Gastroesophageal sphincter (tissue), 4 donors: ENCODE measurements around the gene FYN. TPM values are rescaled to one million over a fixed set of nuclear protein-coding genes. Genes with fewer than 3 reads are reported as not detected.
"Not testable (repeated sequence)": the region's sequence is repeated elsewhere in the genome, so short reads cannot be mapped to it uniquely, and the experiment has no call there.

Experiments used
- ATAC-seq: fragments of 150-250 bp; one replicate; pipeline ENCODE4 v1.9.1; 2016; ENCODE audit warnings: mild to moderate bottlenecking, moderate library complexity
- H3K27ac ChIP-seq, 4 donors: fragments of 200-600 bp; sonication (generic) in 3 of 4; 1 replicate in 3 of 4; 2 replicates in 1 of 4; pipeline ENCODE4 v1.5.1; 2016 to 2019
- H3K27me3 ChIP-seq: fragments of 200-600 bp; sonication (generic); one replicate; pipeline ENCODE4 v1.5.1; 2019
- H3K36me3 ChIP-seq, 2 donors: fragments of 200-600 bp; sonication (generic); one replicate each; pipeline ENCODE4 v1.5.1; 2019; ENCODE audit warnings: control low read depth in 1 of 2
- H3K4me1 ChIP-seq, 3 donors: fragments of 200-600 bp; sonication (generic); 1 replicate in 2 of 3; 2 replicates in 1 of 3; pipeline ENCODE4 v1.5.1; 2016 to 2019; ENCODE audit warnings: control low read depth in 2 of 3
- H3K4me3 ChIP-seq, 2 donors: fragments of 200-600 bp; sonication (generic); one replicate each; pipeline ENCODE4 v1.5.1; 2019; ENCODE audit warnings: mild to moderate bottlenecking in 1 of 2, moderate library complexity in 1 of 2
- H3K9me3 ChIP-seq, 3 donors: fragments of 200-600 bp; sonication (generic); one replicate each; pipeline ENCODE4 v1.5.1; 2017 to 2019; ENCODE audit warnings: control low read depth in 2 of 3
- CTCF ChIP-seq, 4 experiments: fragments of 200-600 bp in 2 of 4; fragments of 450-650 bp in 2 of 4; sonication (generic) in 1 of 4; IDR thresholded peaks; one replicate each; pipeline ENCODE4 v1.5.1; 2017 to 2019; ENCODE audit warnings: antibody characterized with exemption in 4 of 4, mild to moderate bottlenecking in 2 of 4, moderate library complexity in 2 of 4
- EP300 ChIP-seq: sonication (generic); formaldehyde crosslinking; IDR thresholded peaks from one replicate; pipeline ENCODE4 v1.6.1; 2017; ENCODE audit warnings: antibody characterized with exemption, mild to moderate bottlenecking
- POLR2A ChIP-seq, 2 donors: fragments of 450-650 bp; IDR thresholded peaks; one replicate each; pipeline ENCODE4 v1.6.1; 2017; ENCODE audit warnings: antibody characterized with exemption in 2 of 2, mild to moderate bottlenecking in 2 of 2, moderate library complexity in 1 of 2
- POLR2AphosphoS5 ChIP-seq: sonication (generic); formaldehyde crosslinking; IDR thresholded peaks from one replicate; pipeline ENCODE4 v1.6.1; 2017; ENCODE audit warnings: antibody characterized with exemption
- WGBS, 2 donors: methylation state at CpG; one replicate each; pipeline ENCODE4 v1.1.5; 2018; ENCODE audit warnings: low coverage in 1 of 2; 5-methylcytosine and 5-hydroxymethylcytosine counted together
- total RNA-seq, 4 donors: library from RNA; depleted of rRNA; stranded (reverse); fragments of >200 nt; gene quantifications; one replicate each; pipeline ENCODE4 v1.1.0, GENCODE V29; 2016

Gene FYN
- total RNA-seq, 4 donors from 2014 or later, result 58.6 to 101 (median 69.9) TPM

- 80 to 87% methylated on average over 1 to 3 of the region's 3 CpGs for WGBS, 2 donors
- Histone ChIP-seq H3K27ac (no peak overlapping the region), H3K4me1 (no peaks in the 10 kb centered on the region), H3K9me3 (no peaks in the 10 kb centered on the region), H3K4me3 (no peak overlapping the region), H3K36me3 (no peaks in the 10 kb centered on the region), H3K27me3 (no peaks in the 10 kb centered on the region)
- TF ChIP-seq CTCF (IDR thresholded peaks at IDR 0.05) (no peak), POLR2A (IDR thresholded peaks at IDR 0.05) (no peak), EP300 (no peak), POLR2AphosphoS5 (no peak)
- no peak for ATAC-seq
Observed at GRCh38 chr6:111909238-111909637, 36.0 kb upstream of the FYN start.

- not testable (repeated sequence) for H3K27ac ChIP-seq, H3K4me3 ChIP-seq, H3K27me3 ChIP-seq, H3K9me3 ChIP-seq, ATAC-seq, H3K4me1 ChIP-seq, H3K36me3 ChIP-seq
- no CpG with 5 or more reads among the region's 17 CpGs for WGBS, 2 donors
Observed at GRCh38 chr6:111908365-111908764, 35.1 kb upstream of the FYN start.

GRCh38 chr6:111900735-111901134 lies 27.5 kb upstream of the FYN start:
- H3K4me3 ChIP-seq, result no peak overlapping the region
- H3K4me1 ChIP-seq, result no peaks in the 10 kb centered on the region
- no peak for ATAC-seq
- TF ChIP-seq POLR2A (IDR thresholded peaks at IDR 0.05), result no peak
- no peak for TF ChIP-seq EP300
- TF ChIP-seq POLR2AphosphoS5, result no peak
- no peak for TF ChIP-seq CTCF (IDR thresholded peaks at IDR 0.05)
- no peaks in the 10 kb centered on the region for H3K27me3 ChIP-seq
- 72 to 94% methylated on average over 5 of the region's 5 CpGs for WGBS, 2 donors
- H3K27ac ChIP-seq, result no peak overlapping the region
- no peaks in the 10 kb centered on the region for H3K36me3 ChIP-seq
- no peaks in the 10 kb centered on the region for H3K9me3 ChIP-seq

GRCh38 chr6:111899531-111899930 lies 26.3 kb upstream of the FYN start:
- no peak for ATAC-seq
- no peak overlapping the region for H3K4me3 ChIP-seq
- H3K36me3 ChIP-seq, result no peaks in the 10 kb centered on the region
- WGBS, 2 donors, result 81 to 83% methylated on average over 3 of the region's 3 CpGs
- H3K27ac ChIP-seq, result no peak overlapping the region
- peaks cover 0 to 4% (median 0%) of the 10 kb centered on the region in 3 donors for H3K4me1 ChIP-seq
- no peaks in the 10 kb centered on the region for H3K27me3 ChIP-seq
- TF ChIP-seq POLR2AphosphoS5 (no peak), CTCF (IDR thresholded peaks at IDR 0.05) (no peak)
- no peaks in the 10 kb centered on the region for H3K9me3 ChIP-seq

GRCh38 chr6:111898452-111898851 lies 25.2 kb upstream of the FYN start:
- 56 to 80% methylated on average over 2 of the region's 4 CpGs for WGBS, 2 donors
- Histone ChIP-seq H3K27ac (no peak overlapping the region), H3K9me3 (no peaks in the 10 kb centered on the region), H3K4me1 (peaks cover 0 to 4% (median 0%) of the 10 kb centered on the region in 3 donors), H3K36me3 (no peaks in the 10 kb centered on the region), H3K4me3 (no peak overlapping the region), H3K27me3 (no peaks in the 10 kb centered on the region)
- TF ChIP-seq CTCF (IDR thresholded peaks at IDR 0.05) (no peak), POLR2AphosphoS5 (no peak), EP300 (no peak), POLR2A (IDR thresholded peaks at IDR 0.05) (no peak)
- no peak for ATAC-seq

- peaks cover 0 to 4% (median 0%) of the 10 kb centered on the region in 3 donors for H3K4me1 ChIP-seq
- 55 to 78% methylated on average over 1 of the region's 1 CpG for WGBS, 2 donors
Observed at GRCh38 chr6:111894951-111895350, 21.7 kb upstream of the FYN start.

More at GRCh38 chr6:111894951-111895350, 21.7 kb upstream of the FYN start:
- no peak for ATAC-seq
- no peak for TF ChIP-seq CTCF (IDR thresholded peaks at IDR 0.05)
- TF ChIP-seq POLR2A (IDR thresholded peaks at IDR 0.05), result no peak
- no peak for TF ChIP-seq POLR2AphosphoS5
- Histone ChIP-seq H3K4me3 (no peak overlapping the region), H3K9me3 (no peaks in the 10 kb centered on the region), H3K27me3 (no peaks in the 10 kb centered on the region), H3K27ac (no peak overlapping the region), H3K36me3 (no peaks in the 10 kb centered on the region)
